Umbilical cord (tissue), 2 donors: Measurements from ENCODE around the gene IPCEF1. TPM values are rescaled to one million over a fixed set of nuclear protein-coding genes. Genes with fewer than 3 reads are reported as not detected.

Source experiments
- DNase-seq: peaks from one replicate; pipeline ENCODE4 v3.0.0-alpha.2; 2015; ENCODE audit warnings: low spot score
- total RNA-seq: library from RNA; depleted of rRNA; stranded (reverse); fragments of >200 nt; gene quantifications from one replicate; pipeline ENCODE4 v1.2.3, GENCODE V29; 2014; ENCODE audit warnings: low replicate concordance; ENCODE audit not compliant: insufficient read depth

Gene IPCEF1
- total RNA-seq, 1 donor from 2014 or later: 4.1 TPM

- DNase-seq: no peak
Observed at GRCh38 chr6:154371281-154371680, 14.7 kb upstream of the IPCEF1 start.

DNA sequence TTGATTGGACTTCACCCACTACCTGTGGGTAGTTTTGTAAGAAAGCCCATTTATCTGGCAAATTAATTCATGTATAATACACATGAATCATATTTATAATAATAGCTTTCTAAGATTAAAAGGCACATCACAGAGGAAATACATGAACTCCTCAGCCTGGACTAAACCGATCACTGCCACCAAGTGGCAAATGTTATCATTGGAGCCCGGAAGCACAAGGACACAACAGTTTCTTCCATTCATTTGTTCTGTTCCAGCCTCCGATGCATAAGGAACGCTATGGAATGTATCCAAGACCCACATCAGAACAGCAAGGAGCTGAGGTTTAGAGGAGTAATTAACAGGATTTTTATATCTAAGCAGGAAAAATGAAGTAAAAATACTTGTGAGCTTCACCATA is 13.9 kb upstream of the IPCEF1 start:
- DNase-seq: peak; percentile 49

DNA sequence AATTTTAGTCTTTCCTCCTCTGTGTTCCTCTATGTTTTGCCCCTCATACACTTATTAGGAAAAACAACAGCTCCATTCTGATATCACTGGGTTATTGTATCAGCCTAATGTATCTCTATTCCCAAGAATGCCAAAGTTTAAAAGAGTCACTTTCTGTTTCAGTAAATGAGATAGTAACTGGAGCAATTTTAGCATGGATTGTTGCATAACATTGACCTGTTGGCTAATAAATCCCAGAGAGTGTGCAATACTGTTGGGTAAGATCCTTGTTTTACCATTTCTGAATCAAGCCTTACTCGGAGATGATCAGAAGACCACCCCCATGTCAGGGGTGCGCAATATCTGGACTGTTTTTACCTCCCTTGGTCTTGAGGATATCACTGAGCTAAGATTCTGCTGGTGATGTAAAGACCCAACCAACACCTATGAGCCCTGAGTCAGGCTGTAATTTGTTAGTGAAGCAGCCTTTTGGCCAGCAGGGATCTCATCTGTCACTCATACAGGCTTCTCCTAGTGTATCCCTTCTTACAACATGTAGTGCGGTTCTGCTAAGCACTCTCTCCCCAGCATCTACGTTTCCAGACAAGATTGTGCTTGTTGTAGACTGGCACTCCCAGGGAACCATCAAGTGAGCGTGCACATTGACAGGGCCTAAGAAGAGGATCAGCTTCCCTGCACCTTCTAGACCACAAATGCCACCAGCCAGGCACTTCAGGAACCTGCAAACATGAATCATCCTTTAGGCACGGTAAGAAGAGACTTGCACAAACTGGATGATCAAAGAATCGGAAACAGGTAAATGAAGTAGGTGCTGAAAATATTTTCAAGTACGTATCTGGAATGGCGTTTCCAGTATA is 11.5 kb upstream of the IPCEF1 start:
- no peak for DNase-seq

DNA sequence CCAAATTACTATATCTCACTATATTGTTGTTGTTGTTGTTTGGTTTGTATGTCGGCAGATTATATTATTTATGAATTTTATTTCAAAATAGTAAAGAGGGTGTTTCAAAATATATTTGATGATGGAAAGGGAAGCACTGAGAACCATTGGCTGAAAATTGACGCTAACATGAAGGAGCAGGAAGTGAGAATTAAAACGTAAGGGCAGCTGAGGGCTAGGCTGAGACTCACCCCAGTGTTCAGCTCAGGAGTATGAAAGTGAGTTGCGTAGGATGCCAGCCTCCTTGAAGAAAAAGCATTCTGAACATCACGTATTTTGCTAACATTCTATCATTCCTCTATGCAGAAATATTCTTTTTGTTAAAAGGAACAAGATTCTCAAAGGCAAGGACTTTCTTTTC is 10.7 kb upstream of the IPCEF1 start:
- no peak for DNase-seq

DNA sequence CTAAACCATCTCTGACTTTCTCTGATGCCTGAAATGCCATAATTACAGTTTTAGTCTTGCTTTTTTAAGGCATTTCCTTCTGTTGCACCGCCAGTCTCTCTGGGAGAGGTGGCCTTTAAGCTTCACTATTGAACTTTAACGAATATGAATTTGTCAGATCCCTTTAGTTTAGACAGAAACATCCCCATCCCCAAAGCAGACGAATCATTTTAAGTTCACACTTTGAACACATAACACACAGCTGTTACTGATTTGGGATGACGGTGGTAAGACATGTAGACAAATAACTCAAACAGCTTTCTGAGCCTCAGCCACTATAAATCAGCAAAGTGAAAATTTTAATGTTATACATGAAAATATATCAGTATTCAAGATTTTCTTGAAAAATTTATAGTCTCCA is 7.2 kb upstream of the IPCEF1 start:
- no peak for DNase-seq

DNA sequence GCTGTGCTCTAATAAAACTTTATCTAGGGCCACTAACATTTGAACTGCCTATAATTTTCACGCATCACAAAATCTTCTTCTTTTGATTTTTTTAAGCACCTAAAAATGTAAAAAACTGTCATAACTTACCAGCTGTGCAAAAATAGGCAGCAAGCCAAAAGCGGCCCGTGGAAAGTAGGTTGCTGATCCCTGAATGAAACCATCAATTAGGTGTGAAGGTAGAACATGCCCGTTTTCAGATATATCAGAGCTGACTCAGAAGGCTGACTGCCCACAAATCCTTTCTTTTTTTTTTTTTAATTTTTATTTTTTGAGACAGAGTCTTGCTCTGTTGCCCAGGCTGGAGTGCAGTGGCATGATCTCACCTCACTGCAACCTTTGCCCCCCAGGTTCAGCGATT is 4.9 kb upstream of the IPCEF1 start:
- DNase-seq: no peak

- no peak for DNase-seq
Observed at GRCh38 chr6:154360476-154360875, 3.9 kb upstream of the IPCEF1 start.

GRCh38 chr6:154359679-154360078 is 3.1 kb upstream of the IPCEF1 start:
- no peak for DNase-seq

- peak; percentile 42 for DNase-seq
Observed at GRCh38 chr6:154359161-154359574, 2.6 kb upstream of the IPCEF1 start.

- DNase-seq: no peak
Observed at GRCh38 chr6:154358019-154358545, 1.5 kb upstream of the IPCEF1 start.

DNA sequence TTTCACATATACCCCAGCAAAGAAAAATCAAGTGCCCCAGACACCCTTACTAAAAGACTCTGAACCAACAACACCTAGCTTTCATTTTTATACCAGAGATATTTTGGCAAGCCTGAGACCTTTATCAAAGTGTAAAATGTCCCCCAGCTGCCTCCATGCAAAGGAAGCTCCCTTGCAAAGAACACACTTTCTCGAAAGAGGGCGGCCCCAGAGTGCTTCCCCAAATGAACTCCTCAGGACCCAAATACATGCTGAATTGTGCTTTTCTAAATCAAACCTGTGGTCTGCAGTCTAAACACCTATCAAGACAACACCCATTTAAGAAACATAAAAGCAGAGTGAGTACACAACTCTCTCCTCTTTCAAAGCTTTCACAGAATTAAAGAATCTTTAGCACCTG is 490 bp downstream of the IPCEF1 start:
- DNase-seq: no peak

DNA sequence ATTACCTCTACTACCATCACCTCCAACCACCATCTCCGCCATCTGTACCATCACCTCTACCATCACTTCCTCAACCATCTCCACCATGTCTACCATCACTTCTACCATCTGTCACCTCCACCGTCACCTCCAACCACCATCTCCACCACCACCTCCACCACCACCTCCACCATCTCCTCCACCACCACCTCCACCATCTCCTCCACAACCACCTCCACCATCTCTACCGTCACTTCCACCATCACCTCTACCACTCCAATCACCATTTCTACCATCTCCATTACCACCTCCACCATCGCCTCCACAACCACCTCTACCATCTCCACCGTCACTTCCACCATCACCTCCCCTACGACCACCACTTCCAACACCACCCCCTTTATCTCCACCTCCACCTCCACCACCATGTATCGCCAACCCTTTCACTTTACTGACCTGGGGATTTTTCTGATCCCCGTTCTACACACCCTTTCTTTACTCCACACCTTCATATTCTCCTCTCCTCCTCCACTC is 2.3 kb downstream of the IPCEF1 start:
- no peak for DNase-seq

GRCh38 chr6:154353626-154354025 is 3.0 kb downstream of the IPCEF1 start:
- DNase-seq: no peak

DNA sequence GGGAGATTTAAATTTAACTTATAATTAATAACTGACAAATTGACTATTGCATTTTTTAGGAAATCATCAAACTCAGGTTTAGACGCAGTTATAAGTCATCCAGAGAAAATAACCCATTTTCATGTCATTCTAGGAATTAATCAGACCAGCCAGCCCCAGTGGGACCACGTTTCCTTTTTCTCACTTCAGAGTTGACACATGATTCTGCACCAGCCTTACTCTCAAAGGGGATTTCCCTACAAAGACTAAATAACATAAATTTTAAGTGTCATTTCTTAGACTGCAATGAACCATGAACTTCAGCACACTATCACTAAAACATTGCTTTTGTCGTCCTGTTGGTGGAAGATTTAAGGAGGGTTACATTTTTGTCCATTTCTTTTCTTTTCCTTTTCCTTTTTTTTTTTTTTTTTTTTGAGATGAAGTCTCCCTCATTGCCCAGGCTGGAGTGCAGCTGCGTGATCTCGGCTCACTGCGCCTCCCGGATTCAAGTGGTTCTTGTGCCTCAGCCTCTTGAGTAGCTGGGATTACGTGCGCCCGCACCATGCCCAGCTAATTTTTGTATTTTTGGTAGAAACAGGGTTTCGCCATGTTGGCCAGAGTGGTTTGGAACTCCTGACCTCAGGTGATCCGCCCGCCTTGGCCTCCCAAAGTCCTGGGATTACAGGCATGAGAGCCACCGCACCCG is 3.6 kb downstream of the IPCEF1 start:
- no peak for DNase-seq

DNA sequence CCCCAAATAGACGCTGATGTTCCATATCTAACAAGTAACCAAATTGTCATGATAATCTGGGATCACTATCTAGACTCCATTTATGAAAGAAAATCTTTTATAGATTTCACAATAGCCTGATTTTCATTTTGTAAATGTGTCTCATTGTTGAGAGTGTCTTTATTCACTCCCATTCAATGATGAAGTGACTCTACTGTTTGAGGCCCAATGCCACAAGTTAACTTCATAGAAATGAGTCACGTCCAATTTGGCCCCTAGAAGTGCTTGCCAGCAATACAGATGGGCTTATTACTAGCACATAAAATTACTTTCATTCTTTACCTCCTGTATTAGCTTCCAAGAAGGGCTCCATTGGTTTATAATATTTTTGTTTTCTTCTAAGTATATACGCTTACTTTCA is 6.3 kb downstream of the IPCEF1 start:
- DNase-seq: no peak

DNA sequence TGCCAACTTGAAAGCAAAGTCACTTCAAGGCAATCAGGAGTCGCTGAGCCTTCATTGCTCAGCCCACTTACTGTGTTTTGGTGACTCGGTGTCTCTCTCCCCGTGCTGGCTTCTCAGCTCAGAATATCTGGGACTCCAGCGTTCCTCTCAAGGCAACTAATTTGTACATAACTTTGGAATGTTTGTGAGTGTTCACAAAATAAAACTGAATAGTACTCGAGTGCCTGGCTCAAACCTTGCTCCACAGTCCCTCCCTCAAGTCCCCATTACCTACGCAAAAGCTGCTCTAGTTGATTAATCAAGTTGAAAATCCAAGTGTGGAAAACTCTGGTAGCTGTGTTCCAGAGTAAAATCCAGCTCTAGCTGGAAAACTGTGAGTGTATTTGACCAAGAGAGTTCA is 8.6 kb downstream of the IPCEF1 start:
- no peak for DNase-seq

DNA sequence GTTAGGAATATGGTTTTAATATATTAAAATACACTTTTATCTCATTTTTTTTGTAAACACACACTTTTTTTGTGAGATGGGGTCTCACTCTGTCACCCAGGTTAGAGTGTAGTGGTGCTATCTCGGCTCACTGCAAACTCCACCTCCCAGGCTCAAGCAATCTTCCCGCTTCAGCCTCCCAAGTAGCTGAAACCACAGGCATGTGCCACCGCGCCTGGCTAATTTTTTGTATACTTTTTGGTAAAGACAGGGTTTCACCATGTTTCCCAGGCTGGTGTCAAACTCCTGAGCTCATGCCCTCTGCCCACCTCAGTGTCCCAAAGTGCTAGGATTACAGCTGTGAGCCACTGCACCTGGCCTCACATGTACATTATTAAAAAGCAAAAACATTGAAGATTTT is 10.8 kb downstream of the IPCEF1 start:
- DNase-seq: no peak

GRCh38 chr6:154343473-154344308 is 12.9 kb downstream of the IPCEF1 start:
- peak; percentile 75 for DNase-seq

DNA sequence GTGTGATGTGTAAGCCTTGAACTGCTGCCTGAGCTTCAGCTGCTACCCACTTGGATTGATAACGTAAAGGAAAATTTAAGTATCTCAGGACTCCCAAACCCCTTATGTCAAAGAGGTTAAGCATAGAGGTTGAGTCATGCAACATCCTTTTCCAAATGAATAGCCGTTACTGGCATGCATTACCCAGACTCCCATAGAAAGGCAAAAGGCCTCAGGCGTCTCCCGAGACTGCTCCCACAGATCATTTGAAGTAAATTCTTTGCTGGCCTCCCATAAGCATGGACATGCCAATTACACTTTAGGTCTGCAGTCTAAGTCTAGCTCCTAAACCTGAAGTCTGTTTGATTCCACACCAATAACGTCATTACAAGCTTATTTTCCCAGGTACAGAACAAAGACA is 14.7 kb downstream of the IPCEF1 start:
- peak; percentile 66 for DNase-seq

DNA sequence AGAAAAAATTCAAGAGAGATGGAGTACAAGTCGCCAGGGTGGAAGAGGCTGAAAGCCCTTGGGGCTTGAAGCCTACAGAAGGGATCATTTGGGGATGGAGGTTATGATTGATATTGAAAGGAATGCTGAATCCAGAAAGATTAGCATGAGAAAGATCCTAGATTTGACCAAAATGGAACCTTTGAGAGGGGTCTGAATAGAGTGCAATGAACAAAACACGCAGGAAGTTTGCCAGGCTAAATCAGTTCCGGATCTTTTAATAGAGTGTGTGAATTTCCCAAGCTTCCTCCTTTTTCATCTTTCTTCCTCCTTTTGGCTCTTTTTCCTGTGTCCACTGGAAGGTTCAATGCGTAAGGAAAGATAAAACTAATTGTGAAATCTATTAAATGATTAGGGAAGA is 15.3 kb downstream of the IPCEF1 start:
- DNase-seq: no peak

- no peak for DNase-seq
Observed at GRCh38 chr6:154337406-154338005, 19.1 kb downstream of the IPCEF1 start.
